ENCODE measurements around the gene CNKSR3. TPM values are rescaled to one million over a fixed set of nuclear protein-coding genes. Genes with fewer than 3 reads are reported as not detected.

Gene CNKSR3
- total RNA-seq, 1 experiment from 2014 or later = 5.6 TPM

- H3K4ac ChIP-seq (ENCODE audit: low read depth, low read length) = no peak overlapping the region
- no peak overlapping the region for H3K18ac ChIP-seq (ENCODE audit: insufficient read length, low read depth, low read length)
- no peaks in the 10 kb centered on the region for H3K23me2 ChIP-seq (ENCODE audit: insufficient read length, low read depth, low read length, poor library complexity, severe bottlenecking)
- no peak overlapping the region for H2BK15ac ChIP-seq (ENCODE audit: low read depth, low read length)
- no peak overlapping the region for H3K9ac ChIP-seq (ENCODE audit: extremely low read depth, insufficient read length, low read length)
- H2AFZ ChIP-seq (ENCODE audit: low read length) = no peak overlapping the region
- DNase-seq = no peak
- H4K5ac ChIP-seq (ENCODE audit: insufficient read length, low read depth, low read length) = no peak overlapping the region
- H2BK12ac ChIP-seq (ENCODE audit: insufficient read length, low read depth, low read length) = no peak overlapping the region
- H3K27me3 Mint-ChIP-seq (ENCODE audit: low read depth) = no peaks in the 10 kb centered on the region; the same call in 1 of the 2 replicates
- no peaks in the 10 kb centered on the region for H3K27me3 ChIP-seq (ENCODE audit: insufficient read depth, low read length)
- peaks cover 7% of the 10 kb centered on the region; the same call in 1 of the 2 replicates for H3K4me1 ChIP-seq (ENCODE audit: insufficient read depth, low read length)
- peaks cover 5 to 7% of the 10 kb centered on the region in 2 experiments; a peak in 3 of 5 replicates for H3K9me3 Mint-ChIP-seq
- H3K23ac ChIP-seq (ENCODE audit: insufficient read length, low read depth, low read length) = no peak overlapping the region
- H4K20me1 ChIP-seq (ENCODE audit: control insufficient read depth, insufficient read depth, insufficient read length) = no peaks in the 10 kb centered on the region
- H3K27ac Mint-ChIP-seq = no peak overlapping the region
- H3K36me3 Mint-ChIP-seq (ENCODE audit: insufficient read depth in 1 of 3, low read depth in 3 of 3) = peaks cover 0 to 7% (median 1%) of the 10 kb centered on the region in 3 experiments; a peak in 3 of 7 replicates
- no peak overlapping the region for H3K27ac ChIP-seq (ENCODE audit: insufficient read length, low read depth, low read length)
- TF ChIP-seq CTCF (conservative IDR thresholded peaks at IDR 0.05) = no peak
- no peaks in the 10 kb centered on the region for H3K79me1 ChIP-seq (ENCODE audit: insufficient read depth, low read depth, low read length, poor library complexity, severe bottlenecking)
- no peak overlapping the region for H3T11ph ChIP-seq (ENCODE audit: low read length)
- WGBS (ENCODE audit: extremely low coverage, insufficient read length, low lambda C conversion rate) = no CpG with 5 or more reads among the region's 4 CpGs
- H3K4me1 Mint-ChIP-seq = peaks cover 29 to 33% of the 10 kb centered on the region in 2 experiments
- no peaks in the 10 kb centered on the region for H3K79me2 ChIP-seq (ENCODE audit: insufficient read depth, low read length)
- no peaks in the 10 kb centered on the region for H3K9me3 ChIP-seq (ENCODE audit: control insufficient read depth, low read depth, low read length)
- no peak overlapping the region for H3K56ac ChIP-seq (ENCODE audit: insufficient read length, low read depth, low read length)
- no peak overlapping the region for H4K8ac ChIP-seq (replicated peaks; ENCODE audit: insufficient read length, low read depth, low read length)
- no peak overlapping the region for H2AK5ac ChIP-seq (ENCODE audit: insufficient read length, low read length)
- H2BK20ac ChIP-seq (ENCODE audit: low read depth, low read length, poor library complexity, severe bottlenecking) = no peak overlapping the region
- H3K4me3 Mint-ChIP-seq = no peak overlapping the region
- no peak overlapping the region for H2BK5ac ChIP-seq (ENCODE audit: insufficient read length, low read length)
- H3K4me2 ChIP-seq (ENCODE audit: insufficient read depth, insufficient read length, low read length) = no peak overlapping the region
- H3K14ac ChIP-seq (ENCODE audit: insufficient read depth, low read length) = no peak overlapping the region
- no peak overlapping the region for H4K91ac ChIP-seq (ENCODE audit: insufficient read length, low read depth, low read length)
- no peak overlapping the region for H2BK120ac ChIP-seq (ENCODE audit: low read depth, low read length, poor library complexity, severe bottlenecking)
Observed at GRCh38 chr6:154345811-154346210, 164.7 kb downstream of the CNKSR3 start.

Data from H9 (cell line).